Fibroblast of skin of right biceps (primary cell): ENCODE measurements around the gene USP21.
A peak's percentile ranks its signal among the peaks of the same experiment; 100 is the strongest.

Source experiments
- DNase-seq: peaks from one replicate; pipeline ENCODE4 v3.0.0-alpha.2; 2013

Gene USP21

DNA sequence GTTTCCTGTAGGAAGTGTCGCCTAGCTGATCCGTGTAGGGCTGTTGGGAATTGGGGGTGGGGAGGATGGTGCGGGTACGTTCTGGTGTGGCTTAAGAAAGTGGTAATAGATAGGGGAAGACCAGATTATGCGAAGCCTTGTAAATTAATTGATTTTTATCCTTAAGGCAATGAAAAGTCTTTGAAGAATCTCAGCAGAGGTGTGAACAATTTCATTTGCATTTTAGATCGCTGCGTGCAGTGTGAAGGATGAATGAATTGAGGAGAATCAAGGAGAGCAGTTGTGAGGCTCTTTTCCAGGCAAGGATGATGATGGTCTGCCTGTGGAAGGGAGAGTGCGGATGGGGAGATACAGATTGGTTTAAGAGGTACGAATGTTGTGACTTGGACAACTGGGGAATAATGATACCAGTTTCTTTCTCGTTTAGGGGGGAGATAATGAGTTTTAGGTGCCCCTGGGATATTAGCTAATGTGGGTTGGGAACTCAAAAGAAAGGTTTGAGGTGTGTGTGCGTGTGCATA lies 26.0 kb upstream of the USP21 start:
- peak; percentile 4 for DNase-seq

DNA sequence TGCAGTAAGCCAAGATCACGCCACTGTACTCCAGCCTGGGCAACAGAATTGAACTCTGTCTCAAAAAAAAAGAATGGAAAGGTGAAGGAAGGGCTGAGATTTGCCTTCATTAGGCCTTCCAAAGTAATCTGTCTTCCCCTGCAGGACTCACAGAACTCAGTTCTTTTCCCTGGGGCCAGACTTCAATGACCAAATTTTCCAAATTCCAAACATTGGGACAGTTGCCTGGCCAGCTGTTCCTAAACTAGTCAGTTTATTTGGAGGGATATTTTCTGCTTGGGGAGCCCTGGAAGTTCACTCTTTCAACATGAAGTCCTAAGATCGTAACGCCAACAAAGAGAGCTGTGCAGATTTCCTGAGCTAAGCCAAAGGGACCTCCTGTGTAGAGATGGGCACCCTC lies 21.4 kb upstream of the USP21 start:
- no peak for DNase-seq

DNA sequence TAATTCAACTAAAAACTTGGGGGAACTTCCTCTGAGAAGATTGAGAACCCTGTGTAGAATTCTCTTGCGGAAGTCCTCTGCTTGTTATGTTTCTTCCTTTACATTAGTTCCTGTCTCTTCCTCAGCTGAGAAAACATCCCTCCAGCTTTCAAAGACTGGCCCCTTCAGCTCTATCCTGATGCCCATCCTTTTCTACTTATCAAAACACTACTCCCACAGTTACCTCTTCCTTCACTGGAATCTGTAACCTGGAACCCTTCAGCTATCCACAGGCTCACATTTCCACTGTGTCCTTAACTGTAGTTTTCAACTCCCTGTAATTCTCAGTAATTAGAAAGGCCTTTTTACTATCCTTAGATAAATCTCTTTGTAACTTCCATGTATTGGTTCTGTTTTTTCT lies 20.9 kb upstream of the USP21 start:
- no peak for DNase-seq

- peak; percentile 42 for DNase-seq
Measured at GRCh38 chr1:161139766-161140165, 19.5 kb upstream of the USP21 start.

DNA sequence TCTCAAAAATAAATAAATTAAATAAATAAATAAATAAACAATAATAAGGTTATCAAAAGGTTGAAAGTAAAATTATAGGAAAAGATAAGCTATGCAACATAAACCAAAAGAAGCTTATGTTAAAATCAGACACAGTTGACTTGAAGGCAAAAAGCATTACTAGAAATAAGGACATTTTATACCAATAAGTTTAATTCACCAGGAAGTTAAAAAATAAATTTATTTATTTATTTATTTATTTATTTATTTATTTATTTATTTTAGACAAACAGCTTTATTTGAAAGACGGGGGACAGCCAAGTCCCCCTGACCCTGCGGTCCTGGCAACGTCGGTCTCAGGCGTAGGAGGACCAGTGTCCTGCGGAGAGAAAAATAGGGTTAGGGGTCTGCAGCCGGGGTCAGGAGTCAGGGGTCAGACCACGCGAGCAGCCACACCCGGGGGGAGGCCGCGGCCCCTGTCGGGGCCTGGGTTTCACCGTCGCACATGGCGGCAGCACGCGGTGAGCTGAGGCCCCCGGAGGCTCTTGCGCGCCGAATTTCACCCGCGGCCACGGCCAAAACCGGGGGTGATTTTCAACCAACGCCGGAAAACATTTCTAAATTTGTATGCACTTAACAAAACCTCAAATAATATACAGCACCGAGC lies 18.4 kb upstream of the USP21 start:
- DNase-seq: no peak

DNA sequence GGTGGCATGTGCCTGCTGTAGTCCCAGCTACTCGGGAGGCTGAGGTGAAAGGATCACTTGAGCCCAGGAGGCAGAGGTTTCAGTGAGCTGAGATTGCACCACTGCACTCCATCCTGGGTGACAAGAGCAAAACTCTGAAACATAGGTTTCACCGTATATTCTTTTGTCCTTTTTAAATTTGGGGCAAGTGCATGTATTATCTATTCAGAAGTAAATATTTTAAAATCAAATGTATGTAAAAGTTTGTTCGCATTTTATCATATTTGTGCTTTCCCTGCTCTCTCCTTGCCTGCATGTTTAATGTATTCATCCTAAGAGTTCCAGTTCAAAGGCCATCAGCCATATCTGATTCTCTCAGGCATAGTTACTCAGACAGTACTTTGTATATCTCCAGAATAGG lies 13.5 kb upstream of the USP21 start:
- DNase-seq: no peak

- DNase-seq: no peak
Measured at GRCh38 chr1:161153176-161153575, 6.1 kb upstream of the USP21 start.

DNA sequence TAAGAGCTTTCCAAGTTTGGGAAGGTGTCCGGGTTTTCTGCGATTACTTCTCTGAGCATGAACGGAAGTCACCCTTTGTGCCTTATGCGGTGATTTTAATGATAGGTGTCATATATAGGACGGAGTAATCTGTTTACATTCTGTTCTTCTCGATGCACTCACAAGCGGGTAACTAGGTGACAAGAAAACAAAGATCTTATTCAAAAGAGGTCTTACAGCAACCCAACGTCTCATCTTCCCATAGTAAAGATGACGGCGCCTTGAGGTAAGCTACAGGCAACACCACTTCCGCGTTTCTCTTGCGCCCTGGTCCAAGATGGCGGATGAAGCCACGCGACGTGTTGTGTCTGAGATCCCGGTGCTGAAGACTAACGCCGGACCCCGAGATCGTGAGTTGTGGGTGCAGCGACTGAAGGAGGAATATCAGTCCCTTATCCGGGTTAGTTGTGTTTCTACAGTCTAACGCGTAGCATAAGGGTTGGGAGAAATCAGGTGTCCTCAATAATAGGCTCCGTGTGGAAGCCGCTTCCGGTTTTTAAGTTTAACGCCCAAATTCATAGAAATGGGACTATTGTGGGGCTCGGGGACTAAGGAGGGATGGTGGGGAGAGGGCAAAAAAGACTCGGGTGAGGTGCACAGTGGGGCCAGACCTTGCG lies 5.5 kb upstream of the USP21 start, which contains the start of gene UFC1:
TSS of gene UFC1 (plus strand) at position 297 of the 656 bp plus-strand sequence. CDS start at position 317, 20 bp downstream.
- DNase-seq: peak; percentile 90

- DNase-seq: no peak
Measured at GRCh38 chr1:161157867-161158266, 1.4 kb upstream of the USP21 start.

- DNase-seq: no peak
Measured at GRCh38 chr1:161158316-161159010, 837 bp upstream of the USP21 start.

DNA sequence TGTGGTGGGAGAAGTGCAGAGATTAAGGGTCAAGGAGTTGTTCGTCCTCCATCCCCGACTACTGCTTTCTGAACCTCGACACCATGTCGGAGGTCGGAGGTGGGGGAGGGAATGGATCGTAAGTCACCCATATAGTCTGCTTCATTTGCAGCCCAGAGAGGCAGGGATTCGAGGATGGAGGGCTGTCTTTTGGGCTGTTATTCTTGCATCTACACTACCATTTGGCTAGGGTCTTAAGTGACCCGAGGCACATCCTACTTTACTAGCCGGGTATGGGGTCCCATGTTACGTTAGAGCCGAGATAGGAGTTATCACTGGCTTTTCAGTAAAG lies 578 bp downstream of the USP21 start:
- no peak for DNase-seq

- no peak for DNase-seq
Measured at GRCh38 chr1:161160671-161161145, 1.4 kb downstream of the USP21 start.

- DNase-seq: no peak
Measured at GRCh38 chr1:161161652-161162051, 2.4 kb downstream of the USP21 start.

GRCh38 chr1:161162052-161162451 lies 2.8 kb downstream of the USP21 start:
- no peak for DNase-seq

- no peak for DNase-seq
Measured at GRCh38 chr1:161162806-161163205, 3.5 kb downstream of the USP21 start.

DNA sequence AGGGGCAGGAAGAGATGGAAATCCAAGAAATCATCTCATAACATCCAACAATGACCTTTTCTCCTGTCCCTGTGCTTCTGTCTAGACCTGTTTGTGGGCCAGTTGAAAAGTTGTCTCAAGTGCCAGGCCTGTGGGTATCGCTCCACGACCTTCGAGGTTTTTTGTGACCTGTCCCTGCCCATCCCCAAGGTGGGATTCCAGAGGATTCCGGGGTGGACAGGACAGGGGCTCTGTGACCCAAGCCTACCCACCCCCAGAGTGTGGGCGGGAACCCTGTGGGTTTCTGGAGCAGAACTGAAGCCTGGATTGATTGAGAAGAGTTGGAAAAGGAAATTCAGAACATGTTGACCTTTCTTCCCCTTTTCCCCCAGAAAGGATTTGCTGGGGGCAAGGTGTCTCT lies 4.5 kb downstream of the USP21 start:
- no peak for DNase-seq

GRCh38 chr1:161164901-161165610 lies 5.8 kb downstream of the USP21 start:
- DNase-seq: no peak

GRCh38 chr1:161165742-161166668 lies 6.7 kb downstream of the USP21 start, which contains the start of gene PPOX:
PPOX (plus strand) TSS chr1:161166426; CDS start chr1:161166848, 422 bp downstream.
- DNase-seq: peak; percentile 97

- no peak for DNase-seq
Measured at GRCh38 chr1:161166669-161167548, 7.6 kb downstream of the USP21 start.

DNA sequence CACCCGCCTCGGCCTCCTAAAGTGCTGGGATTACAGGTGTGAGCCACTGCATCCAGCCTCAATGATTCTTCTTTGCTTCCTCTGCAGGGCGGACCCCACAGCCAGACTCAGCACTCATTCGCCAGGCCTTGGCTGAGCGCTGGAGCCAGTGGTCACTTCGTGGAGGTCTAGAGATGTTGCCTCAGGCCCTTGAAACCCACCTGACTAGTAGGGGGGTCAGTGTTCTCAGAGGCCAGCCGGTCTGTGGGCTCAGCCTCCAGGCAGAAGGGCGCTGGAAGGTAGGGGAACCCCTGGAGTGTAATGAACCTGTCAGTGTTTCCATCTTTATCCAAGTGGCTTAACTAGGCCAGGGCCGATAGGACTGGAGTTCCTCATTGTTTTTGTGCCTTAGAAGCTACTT lies 9.6 kb downstream of the USP21 start:
- no peak for DNase-seq

GRCh38 chr1:161171191-161171590 lies 11.9 kb downstream of the USP21 start:
- no peak for DNase-seq
